ENCODE data around the gene ST8SIA1. TPM values are rescaled to one million over a fixed set of nuclear protein-coding genes. Genes with fewer than 3 reads are reported as not detected.

The ST8SIA1 gene
- total and polyA plus RNA-seq, 2 donors (not counting 1 experiment from before 2014, with no cell fraction given) = 0.45 to 23.9 TPM

DNA sequence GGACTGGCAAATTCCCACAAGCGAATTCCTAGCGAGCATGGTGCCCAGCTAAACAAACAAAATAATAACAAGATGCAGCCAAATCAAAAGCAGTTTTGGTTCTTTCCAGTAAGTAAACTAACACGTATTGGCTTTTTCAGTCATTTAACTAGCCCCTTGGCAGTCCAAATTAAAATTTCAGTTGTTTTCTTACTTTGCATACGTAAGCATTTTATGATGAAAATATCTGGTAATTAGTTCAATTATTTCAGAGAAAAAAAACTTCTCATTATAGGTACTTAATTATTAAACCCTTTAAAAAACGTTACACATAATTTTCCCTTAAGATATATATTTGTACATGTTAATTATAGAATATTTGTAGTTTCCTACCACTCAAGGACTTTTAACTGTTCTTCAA, 70.1 kb downstream of the ST8SIA1 start:
- H3K9me3 ChIP-seq (ENCODE audit: control insufficient read depth, insufficient read depth, low read depth, low read length) = no peaks in the 10 kb centered on the region
- no peak overlapping the region for H3K4me3 ChIP-seq (replicated peaks in 1 of 4; ENCODE audit: control extremely low read depth in 1 of 4, insufficient read depth in 1 of 4, low read depth in 3 of 4, low read length in 4 of 4)
- H3K4me2 ChIP-seq (ENCODE audit: extremely low read depth, insufficient read depth, low read length) = no peak overlapping the region
- H4K20me1 ChIP-seq (ENCODE audit: control insufficient read depth, extremely low read depth, insufficient read depth, low read length) = no peaks in the 10 kb centered on the region
- TF ChIP-seq EZH2 (IDR thresholded peaks at IDR 0.05; ENCODE audit: low read length, missing control alignments) = no peak
- TF ChIP-seq, protein P1, sequence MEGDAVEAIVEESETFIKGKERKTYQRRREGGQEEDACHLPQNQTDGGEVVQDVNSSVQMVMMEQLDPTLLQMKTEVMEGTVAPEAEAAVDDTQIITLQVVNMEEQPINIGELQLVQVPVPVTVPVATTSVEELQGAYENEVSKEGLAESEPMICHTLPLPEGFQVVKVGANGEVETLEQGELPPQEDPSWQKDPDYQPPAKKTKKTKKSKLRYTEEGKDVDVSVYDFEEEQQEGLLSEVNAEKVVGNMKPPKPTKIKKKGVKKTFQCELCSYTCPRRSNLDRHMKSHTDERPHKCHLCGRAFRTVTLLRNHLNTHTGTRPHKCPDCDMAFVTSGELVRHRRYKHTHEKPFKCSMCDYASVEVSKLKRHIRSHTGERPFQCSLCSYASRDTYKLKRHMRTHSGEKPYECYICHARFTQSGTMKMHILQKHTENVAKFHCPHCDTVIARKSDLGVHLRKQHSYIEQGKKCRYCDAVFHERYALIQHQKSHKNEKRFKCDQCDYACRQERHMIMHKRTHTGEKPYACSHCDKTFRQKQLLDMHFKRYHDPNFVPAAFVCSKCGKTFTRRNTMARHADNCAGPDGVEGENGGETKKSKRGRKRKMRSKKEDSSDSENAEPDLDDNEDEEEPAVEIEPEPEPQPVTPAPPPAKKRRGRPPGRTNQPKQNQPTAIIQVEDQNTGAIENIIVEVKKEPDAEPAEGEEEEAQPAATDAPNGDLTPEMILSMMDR (conservative IDR thresholded peaks at IDR 0.05 in 1 of 2, IDR thresholded peaks at IDR 0.05 in 1 of 2; ENCODE audit: low read depth in 1 of 2, low read length in 2 of 2) = no peak
- no peak overlapping the region for H3K27ac ChIP-seq (ENCODE audit: insufficient read depth, low read length)
- H3K36me3 ChIP-seq (ENCODE audit: control insufficient read depth, insufficient read depth, low read length) = no peaks in the 10 kb centered on the region
- H3K79me2 ChIP-seq (ENCODE audit: control insufficient read depth, insufficient read depth, low read length) = no peaks in the 10 kb centered on the region
- H3K4me1 ChIP-seq (ENCODE audit: control insufficient read depth, extremely low read depth, insufficient read depth, low read length) = no peaks in the 10 kb centered on the region
- H2AFZ ChIP-seq (ENCODE audit: low read length) = no peak overlapping the region
- H3K9ac ChIP-seq (ENCODE audit: insufficient read depth, low read length) = no peak overlapping the region
- DNase-seq (ENCODE audit: low read depth in 2 of 2) = no peak
- H3K27me3 ChIP-seq (ENCODE audit: control insufficient read depth, insufficient read depth, low read length) = no peaks in the 10 kb centered on the region

DNA sequence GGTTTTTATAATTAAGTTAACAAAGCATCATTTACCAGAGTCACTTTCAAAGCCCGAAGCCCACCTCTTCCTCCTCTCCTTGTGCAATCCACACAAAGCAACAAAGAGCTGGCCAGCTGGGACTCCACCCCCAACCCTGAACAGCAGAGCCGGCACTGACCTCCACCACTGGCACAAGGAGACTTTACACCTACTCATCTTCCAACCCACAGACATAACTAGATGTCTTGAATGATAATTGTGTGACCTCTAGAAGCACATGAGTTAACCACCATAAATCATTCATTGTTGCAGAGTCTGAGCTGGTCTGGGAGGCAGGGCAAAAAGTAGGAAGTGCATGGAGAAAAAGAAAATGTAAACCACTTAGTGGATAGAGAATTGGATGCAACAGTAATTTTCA, 72.2 kb downstream of the ST8SIA1 start:
- no peak overlapping the region for H3K9ac ChIP-seq (ENCODE audit: insufficient read depth, low read length)
- no peaks in the 10 kb centered on the region for H3K4me1 ChIP-seq (ENCODE audit: control insufficient read depth, extremely low read depth, insufficient read depth, low read length)
- no peak overlapping the region for H3K4me3 ChIP-seq (replicated peaks in 1 of 4; ENCODE audit: control extremely low read depth in 1 of 4, insufficient read depth in 1 of 4, low read depth in 3 of 4, low read length in 4 of 4)
- H3K9me3 ChIP-seq (ENCODE audit: control insufficient read depth, insufficient read depth, low read depth, low read length) = no peaks in the 10 kb centered on the region
- peak; percentile 42 to 76 for DNase-seq (ENCODE audit: low read depth in 2 of 2)
- no peaks in the 10 kb centered on the region for H3K36me3 ChIP-seq (ENCODE audit: control insufficient read depth, insufficient read depth, low read length)
- no peak overlapping the region for H2AFZ ChIP-seq (ENCODE audit: low read length)
- no peaks in the 10 kb centered on the region for H3K79me2 ChIP-seq (ENCODE audit: control insufficient read depth, insufficient read depth, low read length)
- no peak overlapping the region for H3K27ac ChIP-seq (ENCODE audit: insufficient read depth, low read length)
- H4K20me1 ChIP-seq (ENCODE audit: control insufficient read depth, extremely low read depth, insufficient read depth, low read length) = no peaks in the 10 kb centered on the region
- H3K27me3 ChIP-seq (ENCODE audit: control insufficient read depth, insufficient read depth, low read length) = no peaks in the 10 kb centered on the region
- H3K4me2 ChIP-seq (ENCODE audit: extremely low read depth, insufficient read depth, low read length) = no peak overlapping the region
- TF ChIP-seq, protein P1 (conservative IDR thresholded peaks at IDR 0.05 in 1 of 2, IDR thresholded peaks at IDR 0.05 in 1 of 2; ENCODE audit: low read depth in 1 of 2, low read length in 2 of 2) = no peak
- TF ChIP-seq EZH2 (IDR thresholded peaks at IDR 0.05; ENCODE audit: low read length, missing control alignments) = no peak

DNA sequence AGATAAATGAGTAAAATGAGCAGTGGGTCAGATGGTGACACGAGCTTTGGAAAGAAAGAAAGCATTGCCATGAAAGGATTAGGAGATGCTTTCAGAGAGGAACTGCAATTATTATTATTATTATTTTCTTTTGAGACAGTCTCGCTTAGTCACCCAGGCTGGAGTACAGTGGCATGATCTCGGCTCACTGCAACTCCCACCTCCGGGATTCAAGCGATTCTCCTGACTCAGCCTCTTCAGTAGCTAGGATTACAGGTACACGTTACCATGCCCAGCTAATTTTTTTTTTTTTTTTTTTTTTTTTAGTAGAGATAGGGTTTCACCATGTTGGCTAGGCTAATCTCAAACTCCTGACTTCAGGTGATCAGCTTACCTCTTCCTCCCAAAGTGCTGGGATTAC, 77.4 kb downstream of the ST8SIA1 start:
- Histone ChIP-seq H3K4me2 (ENCODE audit: extremely low read depth, insufficient read depth, low read length) (no peak overlapping the region), H3K4me3 (replicated peaks in 1 of 4; ENCODE audit: control extremely low read depth in 1 of 4, insufficient read depth in 1 of 4, low read depth in 3 of 4, low read length in 4 of 4) (no peak overlapping the region), H3K79me2 (ENCODE audit: control insufficient read depth, insufficient read depth, low read length) (no peaks in the 10 kb centered on the region), H3K4me1 (ENCODE audit: control insufficient read depth, extremely low read depth, insufficient read depth, low read length) (no peaks in the 10 kb centered on the region), H2AFZ (ENCODE audit: low read length) (no peak overlapping the region), H3K27me3 (ENCODE audit: control insufficient read depth, insufficient read depth, low read length) (no peaks in the 10 kb centered on the region), H3K27ac (ENCODE audit: insufficient read depth, low read length) (no peak overlapping the region), H3K36me3 (ENCODE audit: control insufficient read depth, insufficient read depth, low read length) (no peaks in the 10 kb centered on the region), H3K9ac (ENCODE audit: insufficient read depth, low read length) (no peak overlapping the region), H4K20me1 (ENCODE audit: control insufficient read depth, extremely low read depth, insufficient read depth, low read length) (no peaks in the 10 kb centered on the region), H3K9me3 (ENCODE audit: control insufficient read depth, insufficient read depth, low read depth, low read length) (no peaks in the 10 kb centered on the region)
- DNase-seq (ENCODE audit: low read depth in 2 of 2) = no peak
- TF ChIP-seq EZH2 (IDR thresholded peaks at IDR 0.05; ENCODE audit: low read length, missing control alignments) = no peak
- TF ChIP-seq, protein P1 (conservative IDR thresholded peaks at IDR 0.05 in 1 of 2, IDR thresholded peaks at IDR 0.05 in 1 of 2; ENCODE audit: low read depth in 1 of 2, low read length in 2 of 2) = no peak

Measured in fibroblast of lung (primary cell).